ENCODE measurements around the gene CCHCR1.
"Not testable (repeated sequence)": the region's sequence is repeated elsewhere in the genome, so short reads cannot be mapped to it uniquely, and the experiment has no call there.

Gene CCHCR1

DNA sequence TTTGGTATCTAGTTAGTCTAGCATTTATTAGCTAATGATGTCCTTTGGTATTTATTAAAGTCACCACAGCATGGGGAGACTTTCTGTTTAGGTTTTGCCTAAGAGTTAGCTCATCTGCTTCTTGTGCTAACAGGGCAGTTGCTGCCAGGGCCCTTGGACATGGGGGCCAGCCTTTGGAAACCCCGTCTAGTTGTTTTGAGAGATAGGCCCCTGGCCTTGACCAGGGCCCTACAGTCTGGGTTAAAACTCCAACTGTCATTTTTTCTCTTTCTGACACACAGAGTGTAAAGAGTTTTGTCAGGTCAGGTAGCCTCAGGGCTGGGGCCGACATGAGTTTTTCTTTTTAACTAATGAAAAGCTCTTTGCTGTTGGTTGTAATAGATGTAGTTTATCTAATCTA, 25.7 kb upstream of the CCHCR1 start:
- DNase-seq (ENCODE audit: low spot score); FAIRE-seq: not testable (repeated sequence)

DNA sequence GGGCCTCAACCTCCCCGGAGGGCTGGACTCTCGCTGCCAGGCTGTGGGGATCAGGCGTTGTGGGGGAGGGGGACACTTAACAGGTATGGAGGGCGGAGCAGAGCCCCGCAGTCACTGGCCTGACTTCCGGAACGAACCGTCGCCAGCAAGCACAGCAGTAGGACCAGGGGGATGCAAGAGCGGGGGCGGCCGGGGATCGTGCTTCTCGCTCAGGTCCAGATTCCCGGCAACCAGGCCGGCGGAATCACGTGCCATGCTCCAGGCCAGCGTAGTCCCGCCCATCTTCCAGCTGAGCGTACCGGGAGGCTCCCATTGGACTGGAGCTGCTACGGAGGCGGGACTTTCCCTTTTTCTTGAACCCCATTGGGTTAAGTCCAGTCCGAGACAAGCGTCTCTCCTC, 22.9 kb upstream of the CCHCR1 start:
- no peak for FAIRE-seq

DNA sequence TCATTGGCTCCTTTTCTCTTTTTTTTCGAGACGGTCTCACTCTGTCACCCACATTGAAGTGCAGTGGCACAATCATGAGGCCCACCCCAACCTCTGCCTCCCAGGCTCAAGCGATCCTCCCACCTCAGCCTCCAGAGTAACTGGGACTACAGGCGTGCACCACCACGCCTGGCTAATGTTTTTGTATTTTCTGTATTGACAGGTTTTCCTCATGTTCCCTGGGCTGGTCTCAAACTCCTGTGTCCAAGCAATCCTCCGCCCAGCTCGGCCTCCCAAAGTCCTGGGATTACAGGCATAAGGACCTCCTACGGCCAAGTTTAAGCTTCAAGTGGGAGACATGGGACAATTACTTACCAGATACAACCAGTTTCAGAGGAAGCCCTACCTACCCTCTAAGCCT, 22.3 kb upstream of the CCHCR1 start:
- FAIRE-seq (no peak), DNase-seq (ENCODE audit: low spot score) (no peak)

More for the DNA sequence above, 22.9 kb upstream of the CCHCR1 start:
- DNase-seq (ENCODE audit: low spot score) = no peak

DNA sequence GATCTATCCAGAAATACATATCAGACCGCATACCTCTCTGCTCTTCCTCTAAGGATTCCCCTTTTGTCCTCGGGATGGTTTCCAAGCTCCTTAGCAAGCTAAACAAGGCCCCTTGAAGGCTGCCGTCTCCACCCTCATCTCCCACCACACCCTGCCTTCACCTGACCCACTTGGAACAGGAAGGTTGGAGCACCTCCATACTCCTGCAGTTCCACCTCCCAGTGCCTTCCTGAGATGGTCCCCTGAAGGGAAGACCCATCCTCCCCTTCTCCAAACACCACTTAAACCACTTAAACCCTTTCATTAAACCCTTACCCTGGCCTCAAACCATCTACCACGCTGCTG, 21.4 kb upstream of the CCHCR1 start:
- FAIRE-seq = no peak

DNA sequence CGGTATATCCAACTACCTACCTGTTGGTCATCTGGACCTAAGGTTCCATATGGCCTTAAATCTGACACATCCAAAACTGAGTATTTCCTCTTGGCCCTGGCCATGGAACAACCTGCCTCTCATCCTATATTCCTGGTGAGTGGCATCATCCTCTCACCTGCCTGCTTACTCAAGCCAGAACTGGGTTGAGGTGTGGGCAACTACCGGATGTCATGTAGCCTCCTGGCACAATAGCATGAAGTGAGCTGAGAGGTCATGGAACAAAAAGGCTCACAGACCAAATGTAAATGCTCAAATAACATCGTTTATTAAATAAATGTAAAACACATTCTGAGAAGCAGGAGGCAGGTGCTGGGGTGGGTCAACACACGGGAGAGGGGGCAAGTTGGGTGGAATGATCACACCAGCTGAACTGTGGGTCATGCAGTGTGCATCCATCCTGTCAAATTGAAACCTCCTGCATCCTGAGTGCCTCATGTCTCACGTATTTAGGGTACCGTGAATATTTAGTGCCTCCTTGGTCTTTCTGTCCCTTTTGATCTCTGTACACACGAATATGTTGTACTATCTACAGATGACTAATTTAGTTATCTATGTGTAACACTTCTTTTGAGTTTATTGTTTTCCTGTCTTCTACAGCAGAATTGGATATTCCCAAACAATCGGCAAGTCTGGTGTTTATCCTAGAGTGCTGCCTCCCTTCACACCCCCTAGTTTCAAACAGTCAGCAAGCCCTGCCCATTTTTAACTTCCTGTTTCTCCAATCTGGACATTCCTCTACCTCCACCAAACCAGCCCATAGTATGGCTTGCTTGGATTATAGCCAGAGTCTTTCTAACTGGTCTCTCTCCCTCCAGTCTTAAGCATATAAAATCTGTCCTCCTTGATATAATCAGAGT, 20.8 kb upstream of the CCHCR1 start:
- no peak for FAIRE-seq

More for the DNA sequence above, 21.4 kb upstream of the CCHCR1 start:
- no peak for DNase-seq (ENCODE audit: low spot score)

DNA sequence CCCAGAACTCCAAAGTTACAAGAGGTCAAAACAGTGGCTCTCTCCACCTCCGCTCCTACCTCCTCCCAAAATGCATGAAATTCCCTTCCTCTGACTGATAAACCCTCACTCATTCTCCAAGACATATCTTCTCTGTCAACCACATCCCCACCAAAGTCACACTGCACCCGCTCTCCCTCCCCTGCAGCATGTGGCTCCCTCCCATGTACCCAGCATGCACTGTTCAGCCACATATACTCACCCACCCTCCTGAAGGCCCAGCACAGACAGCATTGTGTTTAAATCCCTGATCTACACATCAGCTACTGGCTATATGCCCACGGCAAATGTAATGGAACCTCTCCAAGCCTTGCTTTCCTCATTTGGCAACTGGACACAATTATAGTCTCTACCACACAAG, 18.4 kb upstream of the CCHCR1 start:
- DNase-seq (ENCODE audit: low spot score) = peak; percentile 79

More for the DNA sequence above, 20.8 kb upstream of the CCHCR1 start:
- peak; percentile 8 for DNase-seq (ENCODE audit: low spot score)

DNA sequence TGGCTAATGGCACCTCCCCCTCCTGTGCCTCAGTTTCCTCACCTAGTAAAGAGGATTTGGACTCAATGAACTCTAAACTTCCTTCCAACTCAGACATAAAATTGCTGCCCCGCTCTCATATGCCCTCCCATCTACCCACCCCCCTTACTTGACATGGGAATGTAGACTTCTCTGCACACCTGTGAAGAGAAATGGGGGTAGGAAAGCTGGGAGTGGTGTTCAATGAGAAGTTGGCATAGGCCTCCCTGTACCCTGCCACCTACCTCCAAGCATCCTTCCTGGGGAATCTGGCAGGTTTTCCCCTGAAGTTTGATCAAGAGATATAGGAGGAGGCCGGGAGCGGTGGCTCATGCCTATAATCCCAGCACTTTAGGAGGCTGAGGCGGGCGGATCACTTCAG, 16.8 kb upstream of the CCHCR1 start:
- DNase-seq (ENCODE audit: low spot score) (no peak), FAIRE-seq (no peak)

More for the DNA sequence above, 18.4 kb upstream of the CCHCR1 start:
- peak; percentile 80 for FAIRE-seq

DNA sequence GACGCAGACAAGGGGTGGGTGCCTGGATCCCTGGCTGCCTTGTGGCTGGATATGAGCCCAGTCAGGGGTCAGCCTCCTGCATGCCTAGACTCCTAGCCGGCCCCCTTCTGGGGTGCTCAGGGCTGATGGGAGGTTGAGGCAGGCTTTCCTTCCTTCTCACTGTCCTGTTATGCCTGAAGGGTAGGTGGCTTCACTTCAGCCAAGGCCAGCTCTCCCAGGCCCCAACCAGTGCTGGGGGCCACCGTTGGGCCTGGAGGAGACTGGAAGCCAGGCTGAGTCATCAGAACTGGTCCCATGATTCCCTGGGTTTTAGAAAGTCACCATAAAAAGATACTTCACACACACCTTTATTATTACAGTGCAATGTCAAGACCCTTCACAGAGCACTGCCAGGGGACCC, 15.8 kb upstream of the CCHCR1 start:
- FAIRE-seq = no peak

DNA sequence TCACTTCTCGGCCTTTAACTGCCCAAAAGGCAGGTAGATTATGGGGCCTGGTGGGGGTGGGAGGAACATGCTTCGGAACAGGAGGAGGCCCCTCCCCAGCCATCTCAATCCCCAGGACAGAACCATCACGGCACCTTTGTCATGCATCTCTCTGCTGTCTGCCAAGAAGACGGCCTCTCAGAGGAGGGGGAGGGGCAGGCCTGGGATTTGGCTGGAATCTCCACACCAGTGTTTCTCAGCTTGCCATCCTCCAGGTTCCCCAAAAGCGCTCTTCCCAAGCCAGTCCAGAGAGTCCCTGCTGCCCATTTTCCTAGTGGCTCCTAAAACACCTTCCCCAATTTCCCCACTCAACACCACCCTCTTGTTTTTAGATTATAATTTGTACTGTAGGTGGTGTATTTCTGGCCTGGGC, 15.4 kb upstream of the CCHCR1 start:
- no peak for DNase-seq (ENCODE audit: low spot score)
- no peak for FAIRE-seq

More for the DNA sequence above, 15.8 kb upstream of the CCHCR1 start:
- DNase-seq (ENCODE audit: low spot score) = no peak

DNA sequence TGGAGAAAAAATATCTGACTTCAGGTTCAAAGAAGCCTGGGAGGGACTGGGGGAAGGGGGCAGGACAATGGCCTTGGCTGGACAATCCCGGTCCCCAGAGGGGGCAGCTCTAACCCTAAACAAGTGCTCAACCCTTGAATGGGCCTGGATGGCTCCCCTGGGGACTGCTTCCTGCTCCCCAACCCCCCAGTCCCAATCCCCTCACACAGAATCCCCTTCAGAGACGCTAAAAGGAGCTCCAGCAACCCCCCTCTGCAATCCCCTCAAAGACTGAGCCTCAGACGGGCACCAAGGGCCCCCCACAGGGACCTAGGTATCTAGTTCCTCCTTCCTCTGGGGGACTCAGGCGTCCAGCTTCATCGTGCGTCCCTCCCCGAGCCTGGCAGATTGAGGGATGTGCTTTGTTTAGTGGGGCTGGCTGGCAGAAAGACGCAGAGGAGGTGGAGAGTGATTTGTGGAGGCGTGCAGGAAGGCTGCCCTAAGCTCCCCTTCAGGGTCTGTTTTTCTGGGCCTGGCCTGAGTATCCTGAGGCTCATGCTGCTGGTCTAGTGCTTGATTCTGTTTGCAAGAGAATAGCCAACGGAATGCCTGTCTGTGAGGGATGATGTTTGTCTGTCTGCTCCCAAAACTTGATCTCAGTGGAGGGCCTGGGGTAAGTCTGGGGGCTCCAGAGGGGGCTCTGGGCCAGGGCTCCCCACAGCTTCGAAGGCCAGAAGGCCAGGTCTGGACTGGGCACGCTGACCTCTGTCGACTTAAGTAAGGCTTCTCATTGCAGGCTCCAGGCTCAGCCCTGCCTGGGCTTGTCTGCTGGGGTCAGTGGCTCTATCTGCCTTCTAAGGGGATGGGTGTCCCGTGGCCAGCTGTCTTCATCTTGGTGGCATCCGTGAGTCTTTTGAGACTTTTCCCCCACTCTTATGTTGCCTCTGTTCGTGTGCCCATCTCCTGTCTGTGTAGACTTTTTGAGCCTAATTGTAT, 14.6 kb upstream of the CCHCR1 start:
- FAIRE-seq (no peak), DNase-seq (ENCODE audit: low spot score) (no peak)

DNA sequence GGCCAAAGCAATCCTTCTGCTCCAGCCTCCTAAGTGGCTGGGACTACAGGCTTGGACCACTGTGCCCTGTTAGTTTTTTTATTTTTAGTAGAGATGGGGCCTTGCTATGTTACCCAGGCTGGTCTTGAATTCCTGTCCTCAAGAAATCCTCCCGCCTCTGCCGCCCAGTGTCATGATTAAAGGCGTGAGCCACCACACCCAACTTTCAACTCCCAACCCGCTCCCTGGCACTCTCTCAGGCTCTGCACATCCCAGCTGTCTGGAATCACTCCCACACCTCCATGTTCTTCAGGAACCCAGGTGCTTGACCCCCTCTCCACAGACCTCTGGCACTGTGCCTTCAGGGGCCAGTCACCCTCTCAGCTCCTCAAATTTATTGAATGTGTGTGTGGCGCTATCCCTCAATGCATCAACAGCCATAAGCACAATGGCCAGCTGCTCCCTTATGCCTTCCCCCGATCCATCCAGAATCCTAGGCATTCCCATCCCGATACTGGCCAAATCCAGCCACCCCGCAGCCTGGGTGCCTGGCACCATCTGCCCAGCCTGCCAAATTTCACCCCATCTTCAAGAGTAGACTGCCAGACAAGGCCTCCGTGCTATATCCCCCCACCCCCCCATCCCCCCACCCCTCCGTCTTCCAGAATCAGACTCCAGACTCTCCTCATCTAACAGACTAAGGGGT, 13.5 kb upstream of the CCHCR1 start:
- no peak for FAIRE-seq

DNA sequence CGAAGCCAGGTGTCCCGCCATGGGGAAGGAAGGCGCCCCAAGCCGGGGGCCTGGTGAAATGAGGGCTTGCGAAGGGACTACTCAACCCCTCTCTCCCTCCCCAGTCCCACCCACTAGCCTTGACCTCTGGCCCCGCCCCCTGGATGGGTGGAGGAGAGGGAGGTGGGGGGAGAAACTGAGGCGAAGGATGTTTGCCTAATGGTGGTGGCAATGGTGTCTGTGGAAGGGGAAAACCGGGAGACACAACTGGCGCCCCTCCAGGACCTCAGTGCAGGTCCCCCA, 12.9 kb upstream of the CCHCR1 start, which contains the start of gene POU5F1:
POU5F1 (minus strand) TSS at position 83 of the 282 bp plus-strand sequence; CDS start at position 21, 62 bp downstream.
- no peak for DNase-seq (ENCODE audit: low spot score)

More for the DNA sequence above, 13.5 kb upstream of the CCHCR1 start:
- no peak for DNase-seq (ENCODE audit: low spot score)

DNA sequence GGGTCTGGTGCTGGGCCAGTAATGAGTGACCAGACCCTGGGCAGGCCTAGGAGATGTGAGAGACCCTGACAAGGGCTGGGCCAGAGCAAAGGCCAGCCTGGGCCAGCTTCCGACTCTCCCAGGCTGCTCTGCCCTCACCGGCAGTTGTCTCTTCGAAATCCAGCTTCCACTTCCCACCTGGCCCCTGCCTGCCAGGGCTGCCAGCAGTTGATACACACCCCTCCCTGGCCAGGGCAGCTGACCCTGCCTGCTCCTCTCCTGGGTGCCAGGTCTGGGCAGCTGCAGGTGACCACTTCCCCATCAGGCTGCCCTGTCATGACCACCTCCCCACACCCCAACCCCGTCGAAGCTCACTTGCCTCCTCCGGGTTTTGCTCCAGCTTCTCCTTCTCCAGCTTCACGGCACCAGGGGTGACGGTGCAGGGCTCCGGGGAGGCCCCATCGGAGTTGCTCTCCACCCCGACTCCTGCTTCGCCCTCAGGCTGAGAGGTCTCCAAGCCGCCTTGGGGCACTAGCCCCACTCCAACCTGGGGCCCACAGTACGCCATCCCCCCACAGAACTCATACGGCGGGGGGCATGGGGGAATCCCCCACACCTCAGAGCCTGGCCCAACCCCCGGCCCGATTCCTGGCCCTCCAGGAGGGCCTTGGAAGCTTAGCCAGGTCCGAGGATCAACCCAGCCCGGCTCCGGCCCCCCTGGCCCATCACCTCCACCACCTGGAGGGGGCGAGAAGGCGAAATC, 12.4 kb upstream of the CCHCR1 start:
- not testable (repeated sequence) for DNase-seq (ENCODE audit: low spot score); FAIRE-seq

More for the DNA sequence above, 12.9 kb upstream of the CCHCR1 start, which contains the start of gene POU5F1:
- no peak for FAIRE-seq

DNA sequence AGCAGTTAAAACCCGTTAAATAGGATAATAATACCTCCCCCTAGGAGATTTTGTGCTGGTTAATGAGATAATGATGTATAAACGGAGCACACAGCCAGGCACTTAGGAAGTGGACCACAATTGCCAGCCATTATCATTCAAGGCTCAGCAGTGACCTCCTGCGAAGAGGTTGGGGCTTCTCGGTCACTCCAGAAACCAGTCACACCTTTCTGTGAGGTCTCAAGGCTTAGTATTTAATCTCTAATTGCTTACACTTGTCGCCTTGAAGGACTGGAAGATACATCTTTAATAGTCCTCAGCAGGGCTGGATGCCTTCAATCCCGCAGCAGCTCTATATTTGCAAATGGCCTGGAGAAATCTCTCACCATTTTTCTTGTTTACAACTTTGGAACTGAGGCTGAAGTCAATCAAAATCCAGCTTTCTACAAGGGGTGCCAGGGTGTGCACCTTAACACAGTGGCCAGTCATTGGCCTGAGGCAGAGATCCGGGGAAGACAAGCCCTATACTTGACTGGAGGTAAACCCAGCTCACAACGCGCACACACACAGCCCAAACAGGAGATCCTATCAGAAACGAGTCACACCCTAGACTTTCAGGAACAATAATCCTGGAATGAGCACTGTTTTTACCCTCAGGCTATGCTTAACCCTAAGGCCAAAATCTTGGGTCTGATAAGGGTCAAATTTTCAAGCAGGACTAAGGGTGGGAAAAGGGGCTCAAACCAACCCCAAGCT, 11.7 kb upstream of the CCHCR1 start:
- FAIRE-seq = no peak

DNA sequence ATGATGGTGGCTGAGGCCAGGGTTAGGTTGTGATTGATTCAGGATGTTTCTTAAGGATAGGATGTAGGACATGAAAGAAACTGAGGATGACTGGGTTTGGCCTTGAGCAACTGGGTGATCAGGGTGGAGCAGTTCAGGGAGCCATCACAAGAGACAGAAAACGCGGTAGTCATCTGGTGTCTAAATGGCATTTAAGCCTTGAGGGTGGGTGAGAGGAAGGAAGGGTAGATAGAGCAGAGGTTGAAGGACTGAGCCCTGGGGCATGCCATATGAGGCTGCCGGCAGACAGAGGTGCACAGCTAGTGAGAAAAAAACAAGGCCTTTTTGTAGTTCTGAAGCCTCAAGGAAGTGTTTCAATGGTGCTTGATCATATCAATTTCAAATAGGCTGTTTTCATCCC, 11.0 kb upstream of the CCHCR1 start:
- no peak for FAIRE-seq
- DNase-seq (ENCODE audit: low spot score) = no peak

More for the DNA sequence above, 11.7 kb upstream of the CCHCR1 start:
- DNase-seq (ENCODE audit: low spot score) = no peak

DNA sequence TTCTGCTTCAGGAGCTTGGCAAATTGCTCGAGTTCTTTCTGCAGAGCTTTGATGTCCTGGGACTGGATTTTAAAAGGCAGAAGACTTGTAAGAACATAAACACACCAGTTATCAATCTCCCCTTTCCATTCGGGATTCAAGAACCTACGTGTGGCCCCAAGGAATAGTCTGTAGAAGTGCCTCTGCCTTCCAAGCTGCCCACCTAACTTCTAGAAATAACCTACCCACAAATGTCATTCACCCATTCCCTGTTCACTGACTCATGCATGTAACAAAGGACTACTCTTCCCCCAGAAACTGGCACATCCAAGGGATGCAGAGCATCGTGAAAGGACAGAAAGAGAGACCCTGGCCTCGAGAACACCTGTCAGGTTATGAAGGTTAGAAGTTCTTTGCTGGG, 8.4 kb upstream of the CCHCR1 start:
- FAIRE-seq (no peak), DNase-seq (ENCODE audit: low spot score) (no peak)

DNA sequence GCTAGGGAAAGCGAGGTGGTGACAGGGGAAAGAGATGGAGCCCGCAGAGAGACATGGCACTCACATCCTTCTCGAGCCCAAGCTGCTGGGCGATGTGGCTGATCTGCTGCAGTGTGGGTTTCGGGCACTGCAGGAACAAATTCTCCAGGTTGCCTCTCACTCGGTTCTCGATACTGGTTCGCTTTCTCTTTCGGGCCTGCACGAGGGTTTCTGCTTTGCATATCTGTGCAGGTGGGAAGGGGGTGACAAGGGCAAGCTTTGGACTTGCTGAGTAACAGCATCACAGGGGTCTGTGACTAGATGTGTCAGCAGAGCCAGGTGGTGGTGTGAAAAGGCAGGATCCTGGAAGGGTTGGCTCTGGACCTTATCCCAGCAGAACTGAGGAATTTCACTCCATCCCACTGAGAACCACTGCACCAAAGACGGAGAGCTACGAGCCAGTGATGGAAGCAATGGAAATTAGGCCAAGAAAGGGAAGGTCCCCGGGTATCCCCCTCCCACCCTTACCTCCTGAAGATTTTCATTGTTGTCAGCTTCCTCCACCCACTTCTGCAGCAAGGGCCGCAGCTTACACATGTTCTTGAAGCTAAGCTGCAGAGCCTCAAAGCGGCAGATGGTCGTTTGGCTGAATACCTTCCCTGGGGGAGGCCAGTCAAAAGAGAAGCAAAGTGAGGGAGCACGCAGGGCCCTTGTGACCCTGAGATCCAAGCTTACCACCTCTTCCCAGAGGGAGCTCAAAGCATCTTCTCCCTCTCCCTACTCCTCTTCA, 7.6 kb upstream of the CCHCR1 start:
- not testable (repeated sequence) for DNase-seq (ENCODE audit: low spot score); FAIRE-seq

DNA sequence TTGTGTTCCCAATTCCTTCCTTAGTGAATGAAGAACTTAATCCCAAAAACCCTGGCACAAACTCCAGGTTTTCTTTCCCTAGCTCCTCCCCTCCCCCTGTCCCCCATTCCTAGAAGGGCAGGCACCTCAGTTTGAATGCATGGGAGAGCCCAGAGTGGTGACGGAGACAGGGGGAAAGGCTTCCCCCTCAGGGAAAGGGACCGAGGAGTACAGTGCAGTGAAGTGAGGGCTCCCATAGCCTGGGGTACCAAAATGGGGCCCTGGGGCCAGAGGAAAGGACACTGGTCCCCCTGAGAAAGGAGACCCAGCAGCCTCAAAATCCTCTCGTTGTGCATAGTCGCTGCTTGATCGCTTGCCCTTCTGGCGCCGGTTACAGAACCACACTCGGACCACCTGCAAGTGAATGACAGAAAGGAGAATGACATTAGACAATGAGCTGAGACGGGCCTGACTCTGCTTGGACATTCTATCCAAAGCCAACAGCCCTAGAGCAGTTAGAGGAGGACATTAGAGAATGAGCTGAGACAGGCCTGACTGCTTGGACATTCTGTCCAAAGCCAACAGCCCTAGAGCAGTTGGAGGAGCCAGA, 7.0 kb upstream of the CCHCR1 start:
- not testable (repeated sequence) for FAIRE-seq; DNase-seq (ENCODE audit: low spot score)

DNA sequence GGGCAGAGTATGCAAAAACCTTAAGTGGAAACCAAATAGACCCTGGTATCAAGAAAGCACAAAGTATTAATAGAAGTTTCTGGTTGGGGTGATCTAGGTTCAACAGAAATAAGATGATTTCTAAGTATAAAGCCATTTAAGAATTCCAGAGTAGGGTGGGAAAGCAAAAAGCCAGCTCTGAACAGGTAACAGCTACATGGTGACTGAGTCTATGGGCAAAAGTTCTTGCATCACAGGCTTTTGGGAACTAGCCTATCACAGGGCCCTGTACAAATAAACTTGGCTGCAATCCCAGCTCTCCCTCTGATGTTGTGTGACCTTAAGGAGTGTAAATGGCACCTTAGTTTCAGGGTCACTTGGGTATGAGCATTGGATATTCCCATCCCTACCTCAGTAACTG, 6.3 kb upstream of the CCHCR1 start:
- FAIRE-seq (no peak), DNase-seq (ENCODE audit: low spot score) (no peak)

Measured in RCC 7860 (cell line).